NCI-H2171 treated with DMSO at 0.1 percent for 48 hours (cell line): ENCODE data around the gene PHETA1.
"Not testable (repeated sequence)": the region's sequence is repeated elsewhere in the genome, so short reads cannot be mapped to it uniquely, and the experiment has no call there.

Source experiments
- DNase-seq: peaks from one replicate; lab custom pipeline; 2025; lab: John Stamatoyannopoulos, UW

Gene PHETA1

GRCh38 chr12:111405149-111405858 is 36.4 kb upstream of the PHETA1 start:
- DNase-seq, result peak; percentile 95

GRCh38 chr12:111404362-111405148 is 35.7 kb upstream of the PHETA1 start:
- no peak for DNase-seq

GRCh38 chr12:111402490-111402824 is 33.6 kb upstream of the PHETA1 start:
- not testable (repeated sequence) for DNase-seq

GRCh38 chr12:111401167-111401605 is 32.3 kb upstream of the PHETA1 start:
- no peak for DNase-seq

- DNase-seq, result not testable (repeated sequence)
These were observed 31.0 kb upstream of the PHETA1 start for GRCh38 chr12:111399741-111400404.

GRCh38 chr12:111398530-111398929 is 29.6 kb upstream of the PHETA1 start:
- no peak for DNase-seq

GRCh38 chr12:111396726-111397445 is 28.0 kb upstream of the PHETA1 start:
- DNase-seq, result peak; percentile 72

GRCh38 chr12:111396271-111396670 is 27.4 kb upstream of the PHETA1 start:
- not testable (repeated sequence) for DNase-seq

- DNase-seq, result no peak
These were observed 26.7 kb upstream of the PHETA1 start for GRCh38 chr12:111395336-111396187.

- no peak for DNase-seq
These were observed 25.6 kb upstream of the PHETA1 start for GRCh38 chr12:111394480-111394879.

GRCh38 chr12:111393700-111394300 is 24.9 kb upstream of the PHETA1 start:
- DNase-seq, result no peak

GRCh38 chr12:111390910-111391309 is 22.0 kb upstream of the PHETA1 start:
- no peak for DNase-seq

- no peak for DNase-seq
These were observed 20.7 kb upstream of the PHETA1 start for GRCh38 chr12:111389635-111390034.

- DNase-seq, result peak; percentile 19
These were observed 18.9 kb upstream of the PHETA1 start for GRCh38 chr12:111387747-111388323.

- DNase-seq, result no peak
These were observed 18.0 kb upstream of the PHETA1 start for GRCh38 chr12:111386885-111387284.

GRCh38 chr12:111384596-111384995 is 15.7 kb upstream of the PHETA1 start:
- DNase-seq, result no peak

- DNase-seq, result no peak
These were observed 11.2 kb upstream of the PHETA1 start for GRCh38 chr12:111379942-111380554.

- no peak for DNase-seq
These were observed 8.5 kb upstream of the PHETA1 start for GRCh38 chr12:111377440-111377839.

GRCh38 chr12:111373231-111373630 is 4.3 kb upstream of the PHETA1 start:
- not testable (repeated sequence) for DNase-seq
